HepG2 (cell line): ENCODE data around the gene LCLAT1. TPM values are rescaled to one million over a fixed set of nuclear protein-coding genes. Genes with fewer than 3 reads are reported as not detected.

Source experiments
- ARHGAP35 ChIP-seq: sonication (generic); formaldehyde crosslinking; IDR thresholded peaks from 2 replicates; pipeline ENCODE4 v1.9.0; 2022; ENCODE audit warnings: mild to moderate bottlenecking, inconsistent platforms, moderate library complexity, missing genetic modification reagents, borderline replicate concordance
- CAMTA2 ChIP-seq: sonication (generic); formaldehyde crosslinking; IDR thresholded peaks from 2 replicates; pipeline ENCODE4 v1.4.0; 2020; ENCODE audit warnings: mild to moderate bottlenecking, missing genetic modification reagents, borderline replicate concordance
- FOSL1 ChIP-seq: sonication (generic); formaldehyde crosslinking; IDR thresholded peaks from 2 replicates; pipeline ENCODE4 v1.9.0; 2021; ENCODE audit warnings: missing genetic modification reagents, borderline replicate concordance
- HBP1 ChIP-seq: IDR thresholded peaks from 2 replicates; pipeline ENCODE4 v1.6.1; 2016; ENCODE audit warnings: low read depth, control low read depth
- HES4 ChIP-seq: sonication (generic); formaldehyde crosslinking; IDR thresholded peaks from 2 replicates; pipeline ENCODE4 v1.9.0; 2021; ENCODE audit warnings: mild to moderate bottlenecking, missing genetic modification reagents, borderline replicate concordance
- HOXA7 ChIP-seq: sonication (generic); formaldehyde crosslinking; IDR thresholded peaks from 2 replicates; pipeline ENCODE4 v1.8.1; 2022; ENCODE audit warnings: mild to moderate bottlenecking, missing genetic modification reagents, moderate library complexity
- JDP2 ChIP-seq: sonication (generic); formaldehyde crosslinking; IDR thresholded peaks from 2 replicates; pipeline ENCODE4 v1.8.1; 2022; ENCODE audit warnings: missing genetic modification reagents, borderline replicate concordance
- KAT8 ChIP-seq: IDR thresholded peaks from 2 replicates; pipeline ENCODE4 v1.6.1; 2016; ENCODE audit warnings: missing genetic modification reagents, missing compliant biosample characterization
- MBNL3 ChIP-seq: fragments of 250-450 bp; sonication (Bioruptor Pico); conservative IDR thresholded peaks from 2 replicates; pipeline ENCODE4 v1.8.0; 2022; ENCODE audit warnings: mild to moderate bottlenecking, inconsistent platforms
- RBM22 ChIP-seq: fragments of 200-400 bp; formaldehyde crosslinking; optimal IDR thresholded peaks from 2 replicates; pipeline ENCODE3; 2017; ENCODE audit warnings: mild to moderate bottlenecking, low read length, moderate library complexity
- TCF7 ChIP-seq: sonication (generic); IDR thresholded peaks from 2 replicates; pipeline ENCODE4 v1.6.1; 2016; ENCODE audit warnings: antibody characterized with exemption, low read depth
- TOE1 ChIP-seq: sonication (generic); formaldehyde crosslinking; IDR thresholded peaks from 2 replicates; pipeline ENCODE4 v1.4.0; 2020; ENCODE audit warnings: mild to moderate bottlenecking, missing genetic modification reagents
- YEATS2 ChIP-seq: sonication (generic); formaldehyde crosslinking; IDR thresholded peaks from 2 replicates; pipeline ENCODE4 v1.4.0; 2020; ENCODE audit warnings: missing genetic modification reagents, borderline replicate concordance
- ZFP36 ChIP-seq: fragments of 150-350 bp; IDR thresholded peaks from 2 replicates; pipeline ENCODE4 v1.6.1; 2018; ENCODE audit warnings: borderline replicate concordance, low read length, low read depth; ENCODE audit not compliant: partially characterized antibody
- ZFP36L2 ChIP-seq: sonication (generic); formaldehyde crosslinking; IDR thresholded peaks from 2 replicates; pipeline ENCODE4 v1.4.0; 2020; ENCODE audit warnings: missing genetic modification reagents
- ZHX1 ChIP-seq: sonication (generic); formaldehyde crosslinking; IDR thresholded peaks from 2 replicates; pipeline ENCODE4 v1.8.1; 2022; ENCODE audit warnings: low read depth, mild to moderate bottlenecking, missing genetic modification reagents
- ZNF24 ChIP-seq: fragments of 450-650 bp; IDR thresholded peaks from 2 replicates; pipeline ENCODE4 v1.6.1; 2017; ENCODE audit warnings: antibody characterized with exemption, mild to moderate bottlenecking
- ZNF256 ChIP-seq: sonication (generic); formaldehyde crosslinking; conservative IDR thresholded peaks from 2 replicates; pipeline ENCODE4 v1.4.0; 2020; ENCODE audit warnings: missing genetic modification reagents
- ZNF451 ChIP-seq: sonication (generic); formaldehyde crosslinking; IDR thresholded peaks from 2 replicates; pipeline ENCODE4 v1.5.0; 2020; ENCODE audit warnings: mild to moderate bottlenecking, missing genetic modification reagents
- ZNF510 ChIP-seq: sonication (generic); formaldehyde crosslinking; IDR thresholded peaks from 2 replicates; pipeline ENCODE4 v1.4.0; 2020; ENCODE audit warnings: low read depth, mild to moderate bottlenecking, missing genetic modification reagents
- ZNF652 ChIP-seq: IDR thresholded peaks from 2 replicates; pipeline ENCODE4 v1.6.1; 2016; ENCODE audit warnings: low read depth, borderline replicate concordance
- ZNF782 ChIP-seq: sonication (generic); formaldehyde crosslinking; IDR thresholded peaks from 2 replicates; pipeline ENCODE4 v1.4.0; 2020; ENCODE audit warnings: missing genetic modification reagents, mild to moderate bottlenecking, borderline replicate concordance
- polyA plus RNA-seq, 8 experiments: library from polyadenylated mRNA; depleted of rRNA in 3 of 8; stranded (reverse) in 7 of 8; unstranded in 1 of 8; fragments of >200 nt; fragmentation: Illumina TruSeq in 4 of 8; extraction: Trizol in 4 of 8; gene quantifications; 2 replicates each; pipeline versions ENCODE4 v1.2.1 to v1.2.3, GENCODE V29; 2011 to 2016; ENCODE audit warnings: low read depth in 4 of 8, missing spikeins in 1 of 8, mixed read lengths in 1 of 8; ENCODE audit not compliant: insufficient read depth in 1 of 8
- total RNA-seq, 5 experiments: library from RNA; depleted of rRNA; stranded (reverse); fragments of >200 nt; fragmentation: Illumina TruSeq; extraction: Trizol; gene quantifications; 2 replicates each; pipeline ENCODE4 v1.2.3, GENCODE V29; 2016; ENCODE audit warnings: low read depth in 1 of 5
- TF ChIP-seq, protein P1 (sequence below): sonication (generic); formaldehyde crosslinking; IDR thresholded peaks from 2 replicates; pipeline ENCODE4 v1.9.0; 2021; ENCODE audit warnings: missing genetic modification reagents, borderline replicate concordance

The LCLAT1 gene
- total and polyA plus RNA-seq, 2 of the 13 experiments (the other 11 are each of a cell fraction or from before 2014, with no cell fraction given): 18.0 to 28.0 TPM

DNA sequence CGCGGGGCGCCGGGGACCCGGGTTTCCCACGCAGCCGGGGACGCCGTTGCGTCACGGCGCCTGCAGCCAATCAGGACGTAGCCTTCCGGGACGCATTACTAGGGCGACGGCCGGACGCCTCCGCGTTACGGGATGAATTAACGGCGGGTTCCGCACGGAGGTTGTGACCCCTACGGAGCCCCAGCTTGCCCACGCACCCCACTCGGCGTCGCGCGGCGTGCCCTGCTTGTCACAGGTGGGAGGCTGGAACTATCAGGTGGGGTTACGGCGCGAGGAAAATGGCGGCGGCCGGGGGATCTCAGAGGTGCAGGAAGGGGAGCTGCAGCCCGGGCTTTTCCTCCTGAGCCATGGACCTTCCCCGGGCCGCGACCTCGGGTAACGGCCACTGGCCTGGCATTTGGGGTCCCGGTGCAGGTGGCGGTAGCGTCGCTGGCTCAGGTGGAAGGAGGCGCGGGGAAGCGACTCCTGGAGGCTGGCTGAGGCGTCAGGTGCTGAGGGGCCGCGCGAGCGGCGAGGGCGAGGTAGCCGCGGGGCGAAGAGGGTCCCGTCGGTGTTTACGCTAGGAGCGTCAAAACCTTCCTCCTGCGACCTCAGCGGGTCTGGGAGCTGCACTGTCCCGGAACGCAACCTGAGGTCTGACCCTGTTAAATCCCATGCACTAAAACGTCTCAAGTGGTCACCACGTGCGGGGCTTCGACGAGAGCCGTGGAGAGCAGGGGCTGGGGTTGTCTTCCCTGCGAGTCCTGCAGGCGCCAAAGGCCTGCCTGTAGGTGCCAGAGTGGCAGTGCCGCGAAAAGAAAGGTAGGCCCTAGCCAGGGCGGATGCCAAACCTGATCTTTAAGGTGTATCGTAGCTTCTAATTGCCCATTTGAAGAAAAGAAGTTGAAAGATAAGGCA, at the start of gene LCLAT1 (continued):
- no peak for TF ChIP-seq HOXA7 (CRISPR knock-in tag)
- TF ChIP-seq KAT8 (CRISPR knock-in tag): peak; percentile 86
- TF ChIP-seq, protein P1, sequence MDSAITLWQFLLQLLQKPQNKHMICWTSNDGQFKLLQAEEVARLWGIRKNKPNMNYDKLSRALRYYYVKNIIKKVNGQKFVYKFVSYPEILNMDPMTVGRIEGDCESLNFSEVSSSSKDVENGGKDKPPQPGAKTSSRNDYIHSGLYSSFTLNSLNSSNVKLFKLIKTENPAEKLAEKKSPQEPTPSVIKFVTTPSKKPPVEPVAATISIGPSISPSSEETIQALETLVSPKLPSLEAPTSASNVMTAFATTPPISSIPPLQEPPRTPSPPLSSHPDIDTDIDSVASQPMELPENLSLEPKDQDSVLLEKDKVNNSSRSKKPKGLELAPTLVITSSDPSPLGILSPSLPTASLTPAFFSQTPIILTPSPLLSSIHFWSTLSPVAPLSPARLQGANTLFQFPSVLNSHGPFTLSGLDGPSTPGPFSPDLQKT (CRISPR knock-in tag): peak; percentile 29; the same call in 1 of the 2 replicates
- TF ChIP-seq ZNF652 (CRISPR knock-in tag): no peak; the same call in 1 of the 2 replicates
- peak; percentile 62; the same call in 1 of the 2 replicates for TF ChIP-seq FOSL1
- no peak for TF ChIP-seq ZFP36L2 (CRISPR knock-in tag)
- peak; percentile 99 for TF ChIP-seq HES4 (CRISPR knock-in tag)
- peak; percentile 18; the same call in 1 of the 2 replicates for TF ChIP-seq YEATS2 (CRISPR knock-in tag)
- TF ChIP-seq JDP2 (CRISPR knock-in tag): no peak
- no peak for TF ChIP-seq ZFP36
- TF ChIP-seq TCF7: no peak
- TF ChIP-seq ZHX1: peak; percentile 97
- TF ChIP-seq ZNF256 (CRISPR knock-in tag): peak; percentile 84
- peak; percentile 66 for TF ChIP-seq HBP1
- peak; percentile 94 for TF ChIP-seq ZNF451 (CRISPR knock-in tag)
- TF ChIP-seq RBM22: peak; percentile 48
- TF ChIP-seq TOE1 (CRISPR knock-in tag): peak; percentile 86; the same call in 1 of the 2 replicates
- TF ChIP-seq ZNF510 (CRISPR knock-in tag): peak; percentile 99
- TF ChIP-seq ARHGAP35 (CRISPR knock-in tag): peak; percentile 39
- TF ChIP-seq MBNL3: no peak
- TF ChIP-seq CAMTA2: peak; percentile 89
- TF ChIP-seq ZNF782 (CRISPR knock-in tag): peak; percentile 97
- TF ChIP-seq ZNF24: no peak
